ENCODE measurements around the gene LHX6. TPM values are rescaled to one million over a fixed set of nuclear protein-coding genes. Genes with fewer than 3 reads are reported as not detected.

Gene LHX6
- polyA plus RNA-seq, 4 donors = 3.6 to 5.2 (median 4.2) TPM

- no peak for DNase-seq (ENCODE audit: low read depth in 4 of 4, low spot score in 2 of 4)
These were observed 11.0 kb upstream of the LHX6 start for GRCh38 chr9:122239722-122240121.

GRCh38 chr9:122236681-122237080, 7.9 kb upstream of the LHX6 start:
- no peak for DNase-seq (ENCODE audit: low read depth in 4 of 4, low spot score in 2 of 4)

- no peak for DNase-seq (ENCODE audit: low read depth in 4 of 4, low spot score in 2 of 4)
These were observed 5.4 kb upstream of the LHX6 start for GRCh38 chr9:122234022-122234748.

- DNase-seq (ENCODE audit: low read depth in 4 of 4, low spot score in 2 of 4) = no peak
These were observed 4.1 kb upstream of the LHX6 start for GRCh38 chr9:122232796-122233306.

GRCh38 chr9:122229485-122229837, 704 bp upstream of the LHX6 start:
- DNase-seq (ENCODE audit: low read depth in 4 of 4, low spot score in 2 of 4) = no peak

GRCh38 chr9:122228191-122228567, 578 bp downstream of the LHX6 start:
- no peak for DNase-seq (ENCODE audit: low read depth in 4 of 4, low spot score in 2 of 4)

- DNase-seq (ENCODE audit: low read depth in 4 of 4, low spot score in 2 of 4) = no peak
These were observed 1.2 kb downstream of the LHX6 start for GRCh38 chr9:122227575-122227900.

GRCh38 chr9:122226758-122227574, 1.8 kb downstream of the LHX6 start:
- DNase-seq (ENCODE audit: low read depth in 4 of 4, low spot score in 2 of 4) = no peak

- DNase-seq (ENCODE audit: low read depth in 4 of 4, low spot score in 2 of 4) = no peak
These were observed 2.5 kb downstream of the LHX6 start for GRCh38 chr9:122226142-122226757.

GRCh38 chr9:122225312-122226141, 3.2 kb downstream of the LHX6 start:
- no peak for DNase-seq (ENCODE audit: low read depth in 4 of 4, low spot score in 2 of 4)

- no peak for DNase-seq (ENCODE audit: low read depth in 4 of 4, low spot score in 2 of 4)
These were observed 5.3 kb downstream of the LHX6 start for GRCh38 chr9:122223435-122223834.

- no peak for DNase-seq (ENCODE audit: low read depth in 4 of 4, low spot score in 2 of 4)
These were observed 6.0 kb downstream of the LHX6 start for GRCh38 chr9:122222791-122223190.

GRCh38 chr9:122221183-122221811, 7.5 kb downstream of the LHX6 start:
- no peak for DNase-seq (ENCODE audit: low read depth in 4 of 4, low spot score in 2 of 4)

- no peak for DNase-seq (ENCODE audit: low read depth in 4 of 4, low spot score in 2 of 4)
These were observed 8.0 kb downstream of the LHX6 start for GRCh38 chr9:122220673-122221182.

- no peak for DNase-seq (ENCODE audit: low read depth in 4 of 4, low spot score in 2 of 4)
These were observed 8.7 kb downstream of the LHX6 start for GRCh38 chr9:122219856-122220672.

GRCh38 chr9:122218935-122219855, 9.6 kb downstream of the LHX6 start:
- no peak for DNase-seq (ENCODE audit: low read depth in 4 of 4, low spot score in 2 of 4)

- no peak for DNase-seq (ENCODE audit: low read depth in 4 of 4, low spot score in 2 of 4)
These were observed 10.5 kb downstream of the LHX6 start for GRCh38 chr9:122218071-122218934.

Measured in left renal cortex interstitium (tissue), 4 donors.